Stimulated activated CD4-positive, alpha-beta T cell treated with anti-CD3 and anti-CD28 coated beads, Interleukin-4, amount 100 ng/mL, for 48 hours (primary cell): Measurements from ENCODE around the gene TRIM4.

Experiments
- DNase-seq, 2 donors: peaks; one replicate each; pipeline ENCODE4 v3.0.0-alpha.2; 2020; ENCODE audit warnings: low read depth in 2 of 2

The TRIM4 gene

DNA sequence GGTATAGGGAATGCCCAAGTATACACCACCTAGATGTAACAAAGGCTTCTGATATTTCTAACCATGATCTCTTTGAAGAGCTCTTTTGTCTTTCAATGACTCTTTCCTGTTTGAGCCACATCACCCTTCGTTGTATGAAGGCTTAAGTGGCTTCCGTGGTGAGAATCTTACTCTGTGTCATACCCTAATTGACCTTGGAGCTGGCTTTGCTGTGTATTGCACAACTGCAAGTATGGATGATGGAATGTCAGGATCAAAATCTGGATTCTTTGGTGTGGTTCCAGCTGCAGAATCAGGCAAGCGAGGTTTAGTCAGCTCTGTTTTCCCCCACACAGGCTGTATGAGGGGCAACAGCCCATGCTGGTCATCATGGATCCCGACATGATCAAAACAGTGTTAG lies 75.5 kb downstream of the TRIM4 start:
- DNase-seq, result no peak

DNA sequence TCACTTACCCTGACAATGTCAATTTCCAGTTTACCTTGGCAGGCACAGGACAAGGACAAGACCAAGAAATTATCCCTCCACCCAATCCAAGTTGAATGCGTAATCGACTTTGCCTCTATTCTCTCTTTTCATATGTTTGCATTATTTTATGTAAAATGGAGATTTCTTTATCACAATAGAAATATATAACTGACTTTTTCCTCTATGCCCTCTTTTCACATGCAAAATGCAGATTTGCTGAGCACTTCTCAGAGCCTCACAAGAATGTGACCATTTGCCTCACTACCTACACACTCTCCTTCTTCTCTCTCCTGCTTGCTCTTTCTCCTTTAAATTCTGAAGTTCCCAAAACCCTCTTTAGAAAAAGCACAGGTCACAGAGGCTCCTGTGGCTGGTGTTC lies 76.4 kb downstream of the TRIM4 start:
- no peak for DNase-seq
